Body of pancreas (tissue), 4 donors: ENCODE results near the gene ALG5.

Source experiments
- POLR2A ChIP-seq, 3 donors: fragments of 450-650 bp; IDR thresholded peaks; one replicate each; pipeline ENCODE4 v1.6.1; 2016; ENCODE audit warnings: antibody characterized with exemption in 3 of 3, mild to moderate bottlenecking in 2 of 3
- TF ChIP-seq, protein P1 (sequence below), 7 experiments: fragments of 450-650 bp in 4 of 7; fragments of 200-600 bp in 3 of 7; sonication (generic) in 3 of 7; IDR thresholded peaks; one replicate each; pipeline ENCODE4 v1.5.1; 2016 to 2019; ENCODE audit warnings: antibody characterized with exemption in 7 of 7

- TF ChIP-seq POLR2A (IDR thresholded peaks at IDR 0.05) = no peak
- TF ChIP-seq, protein P1, sequence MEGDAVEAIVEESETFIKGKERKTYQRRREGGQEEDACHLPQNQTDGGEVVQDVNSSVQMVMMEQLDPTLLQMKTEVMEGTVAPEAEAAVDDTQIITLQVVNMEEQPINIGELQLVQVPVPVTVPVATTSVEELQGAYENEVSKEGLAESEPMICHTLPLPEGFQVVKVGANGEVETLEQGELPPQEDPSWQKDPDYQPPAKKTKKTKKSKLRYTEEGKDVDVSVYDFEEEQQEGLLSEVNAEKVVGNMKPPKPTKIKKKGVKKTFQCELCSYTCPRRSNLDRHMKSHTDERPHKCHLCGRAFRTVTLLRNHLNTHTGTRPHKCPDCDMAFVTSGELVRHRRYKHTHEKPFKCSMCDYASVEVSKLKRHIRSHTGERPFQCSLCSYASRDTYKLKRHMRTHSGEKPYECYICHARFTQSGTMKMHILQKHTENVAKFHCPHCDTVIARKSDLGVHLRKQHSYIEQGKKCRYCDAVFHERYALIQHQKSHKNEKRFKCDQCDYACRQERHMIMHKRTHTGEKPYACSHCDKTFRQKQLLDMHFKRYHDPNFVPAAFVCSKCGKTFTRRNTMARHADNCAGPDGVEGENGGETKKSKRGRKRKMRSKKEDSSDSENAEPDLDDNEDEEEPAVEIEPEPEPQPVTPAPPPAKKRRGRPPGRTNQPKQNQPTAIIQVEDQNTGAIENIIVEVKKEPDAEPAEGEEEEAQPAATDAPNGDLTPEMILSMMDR (IDR thresholded peaks at IDR 0.05) = no peak
Measured at GRCh38 chr13:36965767-36966166, 33.4 kb downstream of the ALG5 start.
